K562 (cell line): ENCODE measurements around the gene ARV1. TPM values are rescaled to one million over a fixed set of nuclear protein-coding genes. Genes with fewer than 3 reads are reported as not detected.

Source experiments
- ATAC-seq: fragments of 200-7000 bp; cut with Tn5 transposase; 3 replicates; pipeline ENCODE4 v1.9.1; 2020; ENCODE audit warnings: moderate library complexity
- BruUV-seq: library from RNA; stranded (reverse); fragments of 400-500 nt; replicated peaks from 2 replicates; lab custom pipeline; 2021; lab: Mats Ljungman, UMichigan
- CTCF ChIA-PET: fragments of 300-600 bp; formaldehyde crosslinking; extraction: SDS; loops from one replicate; lab custom pipeline; 2021; ENCODE audit warnings: low intra/inter-chr PET ratio; lab: Yijun Ruan, JAX
- POLR2A ChIA-PET: fragments of 300-600, 350-650 bp; sonication (Branson Sonifier 250); formaldehyde crosslinking; extraction: SDS; loops from one replicate; lab custom pipeline; 2021; ENCODE audit warnings: antibody characterized with exemption, inconsistent platforms; lab: Yijun Ruan, JAX
- DNase-seq, 4 experiments: peaks; one replicate each; pipeline versions ENCODE4 v3.0.0 to v3.0.0-alpha.2; 2011 to 2018; ENCODE audit warnings: low spot score in 3 of 4, mixed read lengths in 3 of 4; ENCODE audit errors: extremely low read depth in 1 of 4
- FAIRE-seq: peaks from 2 replicates; lab custom pipeline; 2011; peaks lifted over from hg19 to GRCh38; lab: Jason Lieb, UNC
- H2AFZ ChIP-seq: 2 replicates; pipeline ENCODE4 v1.6.0; 2011; ENCODE audit warnings: low read depth, low read length, control low read depth, inconsistent platforms
- H3K27ac ChIP-seq: fragments of 200-600 bp; 3 replicates; pipeline ENCODE4 v1.8.0; 2011; ENCODE audit warnings: low read depth, mild to moderate bottlenecking, control low read depth, inconsistent platforms, low read length, moderate library complexity, mixed read lengths; ENCODE audit errors: extremely low read depth
- H3K27me3 ChIP-seq, 2 experiments: fragments of 300-600 bp in 1 of 2; 2 replicates in 1 of 2; 3 replicates in 1 of 2; pipeline versions ENCODE4 v1.6.0 to v1.8.0; 2011; ENCODE audit warnings: inconsistent platforms in 2 of 2, low read length in 2 of 2, mild to moderate bottlenecking in 1 of 2, mixed read lengths in 1 of 2, moderate library complexity in 1 of 2; ENCODE audit not compliant: control insufficient read depth in 2 of 2, insufficient read depth in 2 of 2
- H3K36me3 ChIP-seq: fragments of 300-600 bp; 3 replicates; pipeline ENCODE4 v1.8.0; 2011; ENCODE audit warnings: mild to moderate bottlenecking, low read length, inconsistent platforms; ENCODE audit not compliant: control insufficient read depth, insufficient read depth
- H3K4me1 ChIP-seq, 2 experiments: fragments of 200-600 bp in 1 of 2; replicated peaks in 1 of 2; 2 replicates in 1 of 2; 3 replicates in 1 of 2; pipeline versions ENCODE4 v1.5.1 to v1.8.0; 2011; ENCODE audit warnings: inconsistent platforms in 2 of 2, low read length in 2 of 2, mild to moderate bottlenecking in 1 of 2, mixed read lengths in 1 of 2, moderate library complexity in 1 of 2; ENCODE audit not compliant: control insufficient read depth in 2 of 2, insufficient read depth in 2 of 2
- H3K4me2 ChIP-seq: 2 replicates; pipeline ENCODE4 v1.6.1; 2011; ENCODE audit warnings: low read length, control low read depth, inconsistent platforms, mixed read lengths; ENCODE audit not compliant: insufficient read depth
- H3K4me3 ChIP-seq: fragments of 200-600 bp; sonication (generic), shearing (Covaris generic); 2 replicates; pipeline ENCODE4 v1.5.1; 2016; ENCODE audit warnings: control low read depth, inconsistent platforms
- H3K79me2 ChIP-seq: fragments of 200-600 bp; 3 replicates; pipeline ENCODE4 v1.8.0; 2011; ENCODE audit warnings: low read length, inconsistent platforms; ENCODE audit not compliant: control insufficient read depth, insufficient read depth
- H3K9ac ChIP-seq, 2 experiments: 2 replicates each; pipeline versions ENCODE4 v1.6.0 to v1.6.1; 2011; ENCODE audit warnings: low read depth in 2 of 2, low read length in 2 of 2, control low read depth in 1 of 2, inconsistent platforms in 1 of 2, mild to moderate bottlenecking in 1 of 2, mixed read lengths in 1 of 2; ENCODE audit not compliant: insufficient read depth in 1 of 2
- H3K9me1 ChIP-seq: one replicate; pipeline ENCODE4 v1.6.0; 2011; ENCODE audit warnings: inconsistent platforms, mild to moderate bottlenecking, low read length, moderate library complexity; ENCODE audit not compliant: control insufficient read depth, insufficient read depth
- H3K9me3 ChIP-seq: replicated peaks from 2 replicates; pipeline ENCODE4 v1.5.1; 2011; ENCODE audit warnings: low read depth, low read length, inconsistent platforms; ENCODE audit not compliant: control insufficient read depth, insufficient read depth
- H4K20me1 ChIP-seq: replicated peaks from 2 replicates; pipeline ENCODE4 v1.6.1; 2011; ENCODE audit warnings: low read length, inconsistent platforms, mixed read lengths; ENCODE audit not compliant: control insufficient read depth, insufficient read depth
- CCNT2 ChIP-seq: IDR thresholded peaks from 2 replicates; pipeline ENCODE4 v1.6.1; 2011; ENCODE audit warnings: borderline replicate concordance, low read depth, mild to moderate bottlenecking, moderate library complexity, mixed read lengths, low read length; ENCODE audit not compliant: insufficient read length; ENCODE audit errors: extremely low read depth
- KLF10 ChIP-seq: fragments of 250-450 bp; sonication (Bioruptor Pico); IDR thresholded peaks from 2 replicates; pipeline ENCODE4 v1.6.1; 2021; ENCODE audit warnings: matching md5 sums
- MEIS2 ChIP-seq: fragments of 450-650 bp; IDR thresholded peaks from 2 replicates; pipeline ENCODE4 v1.6.1; 2014; ENCODE audit warnings: mild to moderate bottlenecking; ENCODE audit not compliant: partially characterized antibody
- MLX ChIP-seq, 2 experiments: fragments of 450-650 bp in 1 of 2; sonication (generic) in 1 of 2; formaldehyde crosslinking; conservative IDR thresholded peaks; 2 replicates each; pipeline versions ENCODE4 v1.4.0 to v1.8.1; 2020 to 2022; ENCODE audit warnings: mild to moderate bottlenecking in 1 of 2, missing genetic modification reagents in 1 of 2
- PKNOX1 ChIP-seq: fragments of 450-650 bp; IDR thresholded peaks from 2 replicates; pipeline ENCODE4 v1.6.1; 2016
- RHOXF2B ChIP-seq: fragments of 250-450 bp; sonication (Bioruptor Pico); conservative IDR thresholded peaks from 2 replicates; pipeline ENCODE4 v1.5.1; 2021
- TCF7 ChIP-seq: sonication (generic); IDR thresholded peaks from 2 replicates; pipeline ENCODE4 v1.6.1; 2016; ENCODE audit warnings: antibody characterized with exemption, borderline replicate concordance
- ZNF12 ChIP-seq: sonication (generic); formaldehyde crosslinking; IDR thresholded peaks from 2 replicates; pipeline ENCODE4 v1.4.0; 2020; ENCODE audit warnings: mild to moderate bottlenecking, missing genetic modification reagents
- ZNF121 ChIP-seq: sonication (generic); formaldehyde crosslinking; conservative IDR thresholded peaks from 2 replicates; pipeline ENCODE4 v1.8.0; 2022; ENCODE audit warnings: missing genetic modification reagents
- ZNF140 ChIP-seq: fragments of 250-450 bp; sonication (Bioruptor Pico); IDR thresholded peaks from 2 replicates; pipeline ENCODE4 v1.8.0; 2021; ENCODE audit warnings: moderate library complexity, mild to moderate bottlenecking, inconsistent platforms
- ZNF766 ChIP-seq: fragments of 200-800 bp; sonication (Bioruptor generic); conservative IDR thresholded peaks from 2 replicates; pipeline ENCODE4 v1.6.1; 2016; ENCODE audit warnings: missing genetic modification characterization, missing compliant biosample characterization
- WGBS: fragments of 100-300 bp; shearing (Covaris generic); methylation state at CpG from one replicate; pipeline ENCODE4 v1.1.6; 2016; ENCODE audit warnings: low coverage, mixed read lengths; ENCODE audit not compliant: insufficient coverage; ENCODE audit errors: missing lambda C conversion rate; 5-methylcytosine and 5-hydroxymethylcytosine counted together
- in situ Hi-C: fragments of 300-500 bp; cut with MboI; formaldehyde crosslinking; loops from 4 replicates; pipeline ENCODE4 v1.15.0; 2018; ENCODE audit warnings: inconsistent platforms, mixed read lengths
- intact Hi-C: fragments of 100-400 bp; cut with micrococcal nuclease; formaldehyde crosslinking; loops from 2 replicates; pipeline ENCODE4 v1.14.2; 2022
- polyA plus RNA-seq, 8 experiments: library from polyadenylated mRNA; depleted of rRNA in 4 of 8; stranded (reverse) in 5 of 8; unstranded in 3 of 8; fragments of >200 nt; fragmentation: Nextera tagmentation in 2 of 8; fragmentation: Illumina TruSeq in 1 of 8; extraction: Ambion mirVana in 2 of 8; extraction: Trizol in 1 of 8; gene quantifications; 2 replicates each; pipeline versions ENCODE4 v1.2.1 to v1.2.3, GENCODE V29; 2011 to 2014; ENCODE audit warnings: inconsistent platforms in 1 of 8, missing spikeins in 1 of 8
- total RNA-seq, 7 experiments: library from RNA; depleted of rRNA in 6 of 7; stranded (reverse); fragments of >200 nt in 6 of 7; fragmentation: Illumina TruSeq in 2 of 7; extraction: Trizol in 2 of 7; gene quantifications; 2 replicates each; pipeline versions ENCODE4 v1.2.1 to v1.2.3, GENCODE V29; 2011 to 2021; ENCODE audit warnings: low replicate concordance in 1 of 7
- TF ChIP-seq, protein P1 (sequence below), 2 experiments: fragments of 200-800 bp in 1 of 2; sonication (Bioruptor generic) in 1 of 2; sonication (generic) in 1 of 2; formaldehyde crosslinking in 1 of 2; IDR thresholded peaks in 1 of 2; conservative IDR thresholded peaks in 1 of 2; 2 replicates each; pipeline versions ENCODE4 v1.5.0 to v1.6.1; 2016 to 2020; ENCODE audit warnings: missing compliant biosample characterization in 1 of 2, missing genetic modification characterization in 1 of 2, missing genetic modification reagents in 1 of 2

ARV1 gene
- total and polyA plus RNA-seq, 9 of the 15 experiments (the other 6 are each of a cell fraction or from before 2014, with no cell fraction given) = 54.8 to 139 (median 74.0) TPM

GRCh38 chr1:230948301-230948700 is 30.6 kb upstream of the ARV1 start (continued):
- TF ChIP-seq MLX (CRISPR knock-in tag; conservative IDR thresholded peaks at IDR 0.05) (no peak), TCF7 (no peak), ZNF121 (CRISPR knock-in tag) (no peak), MEIS2 (no peak), KLF10 (CRISPR knock-in tag) (no peak), CCNT2 (no peak), PKNOX1 (no peak), ZNF140 (CRISPR knock-in tag) (no peak), RHOXF2B (CRISPR knock-in tag) (no peak), ZNF12 (CRISPR knock-in tag) (no peak)

DNA sequence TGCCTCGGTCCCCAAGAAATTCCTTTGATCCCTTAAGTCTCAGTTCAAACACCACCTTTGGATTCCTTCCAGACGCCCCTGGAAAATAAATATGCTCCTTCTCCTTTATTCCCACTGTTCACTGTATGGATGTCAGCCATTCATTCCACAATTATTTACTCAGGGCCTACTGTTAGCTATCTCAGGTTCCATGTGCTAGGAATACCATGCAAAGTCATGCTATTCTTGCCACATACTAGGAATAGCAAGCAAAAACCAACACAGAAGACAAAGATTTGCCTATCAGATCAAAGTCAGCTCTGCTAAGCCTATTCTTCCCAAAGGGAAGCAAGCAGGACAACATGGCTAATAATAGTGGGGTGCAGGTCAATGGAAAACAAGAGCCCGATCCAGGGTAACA is 30.0 kb upstream of the ARV1 start:
- DNase-seq (no peak), FAIRE-seq (no peak), ATAC-seq (no peak)
- no peaks in the 10 kb centered on the region for H3K9me1 ChIP-seq
- H3K4me3 ChIP-seq = no peak overlapping the region
- TF ChIP-seq ZNF766 (CRISPR knock-in tag) = no peak
- TF ChIP-seq, protein P1, sequence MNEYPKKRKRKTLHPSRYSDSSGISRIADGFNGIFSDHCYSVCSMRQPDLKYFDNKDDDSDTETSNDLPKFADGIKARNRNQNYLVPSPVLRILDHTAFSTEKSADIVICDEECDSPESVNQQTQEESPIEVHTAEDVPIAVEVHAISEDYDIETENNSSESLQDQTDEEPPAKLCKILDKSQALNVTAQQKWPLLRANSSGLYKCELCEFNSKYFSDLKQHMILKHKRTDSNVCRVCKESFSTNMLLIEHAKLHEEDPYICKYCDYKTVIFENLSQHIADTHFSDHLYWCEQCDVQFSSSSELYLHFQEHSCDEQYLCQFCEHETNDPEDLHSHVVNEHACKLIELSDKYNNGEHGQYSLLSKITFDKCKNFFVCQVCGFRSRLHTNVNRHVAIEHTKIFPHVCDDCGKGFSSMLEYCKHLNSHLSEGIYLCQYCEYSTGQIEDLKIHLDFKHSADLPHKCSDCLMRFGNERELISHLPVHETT (CRISPR knock-in tag; conservative IDR thresholded peaks at IDR 0.05 in 1 of 2, IDR thresholded peaks at IDR 0.05 in 1 of 2) = 0 out of 4 replicates have a peak, but pooled peaks of 1 of the 2 experiments have one; percentile 19
- H3K9me3 ChIP-seq = no peaks in the 10 kb centered on the region
- POLR2A ChIA-PET = interaction anchor here (0.5 to 1.0 kb wide), 4 partner anchors 8 to 336 kb away, joined by 3 read pairs; no protein-coding TSS in a partner anchor
- intact Hi-C loops = no loop called here
- WGBS = 50% methylated on average over 3 of the region's 3 CpGs
- in situ Hi-C loops = no loop called here
- no peak overlapping the region for H3K27ac ChIP-seq
- CTCF ChIA-PET = no interaction called here
- H4K20me1 ChIP-seq = no peaks in the 10 kb centered on the region
- no peaks in the 10 kb centered on the region for H3K4me1 ChIP-seq
- no peaks in the 10 kb centered on the region for H3K27me3 ChIP-seq
- no peaks in the 10 kb centered on the region for H3K79me2 ChIP-seq
- H3K36me3 ChIP-seq = no peaks in the 10 kb centered on the region
- no TSS peak for BruUV-seq
- no peak overlapping the region for H3K4me2 ChIP-seq
- no peak overlapping the region for H3K9ac ChIP-seq
- no peak overlapping the region for H2AFZ ChIP-seq
